Prostate gland (tissue), 2 donors: ENCODE measurements around the gene HOXC5. TPM values are rescaled to one million over a fixed set of nuclear protein-coding genes. Genes with fewer than 3 reads are reported as not detected.
A peak's percentile ranks its signal among the peaks of the same experiment; 100 is the strongest.

Experiments used
- DNase-seq: peaks from one replicate; pipeline ENCODE4 v3.0.0-alpha.2; 2019; ENCODE audit warnings: low spot score
- H3K27ac ChIP-seq, 2 donors: fragments of 200-600 bp; sonication (generic); 2 replicates each; pipeline ENCODE4 v1.5.1; 2017 to 2019
- H3K27me3 ChIP-seq: fragments of 200-600 bp; sonication (generic); replicated peaks from 2 replicates; pipeline ENCODE4 v1.5.1; 2019; ENCODE audit not compliant: insufficient read depth
- H3K36me3 ChIP-seq, 2 donors: fragments of 200-600 bp; sonication (generic); 1 replicate in 1 of 2; 2 replicates in 1 of 2; pipeline versions ENCODE4 v1.5.1 to v1.8.1; 2017 to 2019
- H3K4me1 ChIP-seq: fragments of 200-600 bp; sonication (generic); replicated peaks from 2 replicates; pipeline ENCODE4 v1.5.1; 2019
- H3K4me3 ChIP-seq, 2 donors: fragments of 200-600 bp; sonication (generic); 2 replicates each; pipeline ENCODE4 v1.5.1; 2017 to 2019
- H3K9me3 ChIP-seq: fragments of 200-600 bp; sonication (generic); 2 replicates; pipeline ENCODE4 v1.5.1; 2017
- POLR2A ChIP-seq: fragments of 450-650 bp; IDR thresholded peaks from one replicate; pipeline ENCODE4 v1.6.1; 2016; ENCODE audit warnings: antibody characterized with exemption, mild to moderate bottlenecking
- POLR2AphosphoS5 ChIP-seq: sonication (generic); formaldehyde crosslinking; IDR thresholded peaks from one replicate; pipeline ENCODE4 v1.6.1; 2017; ENCODE audit warnings: antibody characterized with exemption
- WGBS: methylation state at CpG from one replicate; pipeline ENCODE4 v1.1.5; 2018; 5-methylcytosine and 5-hydroxymethylcytosine counted together
- intact Hi-C: fragments of 100-400 bp; cut with DNase I; formaldehyde crosslinking; loops from one replicate; pipeline ENCODE4 v1.14.2; 2022
- total RNA-seq, 2 donors: library from RNA; depleted of rRNA; stranded (reverse); fragments of >200 nt; gene quantifications; one replicate each; pipeline ENCODE4 v1.1.0, GENCODE V29; 2016
- TF ChIP-seq, protein P1 (sequence below), 4 experiments: fragments of 200-600 bp in 2 of 4; fragments of 450-650 bp in 2 of 4; sonication (generic) in 2 of 4; IDR thresholded peaks; 1 replicate in 3 of 4; 2 replicates in 1 of 4; pipeline ENCODE4 v1.5.1; 2016 to 2019; ENCODE audit warnings: antibody characterized with exemption in 4 of 4, mild to moderate bottlenecking in 2 of 4, moderate library complexity in 2 of 4

The HOXC5 gene
- total RNA-seq, 2 donors from 2014 or later, result 2.8 TPM; not detected in 1

DNA sequence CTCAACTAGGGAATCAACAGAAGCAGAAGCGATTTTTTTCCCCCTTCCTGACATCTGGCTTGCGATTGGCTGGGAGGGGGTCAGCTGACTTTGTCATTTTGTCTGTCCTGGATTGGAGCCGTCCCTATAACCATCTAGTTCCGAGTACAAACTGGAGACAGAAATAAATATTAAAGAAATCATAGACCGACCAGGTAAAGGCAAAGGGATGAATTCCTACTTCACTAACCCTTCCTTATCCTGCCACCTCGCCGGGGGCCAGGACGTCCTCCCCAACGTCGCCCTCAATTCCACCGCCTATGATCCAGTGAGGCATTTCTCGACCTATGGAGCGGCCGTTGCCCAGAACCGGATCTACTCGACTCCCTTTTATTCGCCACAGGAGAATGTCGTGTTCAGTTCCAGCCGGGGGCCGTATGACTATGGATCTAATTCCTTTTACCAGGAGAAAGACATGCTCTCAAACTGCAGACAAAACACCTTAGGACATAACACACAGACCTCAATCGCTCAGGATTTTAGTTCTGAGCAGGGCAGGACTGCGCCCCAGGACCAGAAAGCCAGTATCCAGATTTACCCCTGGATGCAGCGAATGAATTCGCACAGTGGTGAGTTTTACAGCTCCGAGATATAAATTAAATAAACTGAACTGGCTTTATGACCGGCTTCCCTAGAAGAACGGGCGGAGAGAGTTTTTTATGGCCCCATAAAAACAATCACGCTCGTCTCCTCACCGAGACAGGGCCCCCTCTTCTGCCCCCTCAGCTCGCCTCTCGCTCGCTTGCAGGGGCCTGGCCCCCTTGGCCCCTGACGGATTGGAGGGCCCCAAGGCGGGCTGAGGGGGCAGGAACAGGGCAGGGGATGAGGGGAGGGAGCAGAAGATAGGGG lies 4.3 kb upstream of the HOXC5 start, which contains the start of gene HOXC6:
Gene HOXC6 (plus strand): TSS at position 127 of the 888 bp plus-strand sequence. CDS start 82 bp downstream, at position 209.
- DNase-seq, result no peak
- no peak within 1 kb of the TSS for H3K27ac ChIP-seq

DNA sequence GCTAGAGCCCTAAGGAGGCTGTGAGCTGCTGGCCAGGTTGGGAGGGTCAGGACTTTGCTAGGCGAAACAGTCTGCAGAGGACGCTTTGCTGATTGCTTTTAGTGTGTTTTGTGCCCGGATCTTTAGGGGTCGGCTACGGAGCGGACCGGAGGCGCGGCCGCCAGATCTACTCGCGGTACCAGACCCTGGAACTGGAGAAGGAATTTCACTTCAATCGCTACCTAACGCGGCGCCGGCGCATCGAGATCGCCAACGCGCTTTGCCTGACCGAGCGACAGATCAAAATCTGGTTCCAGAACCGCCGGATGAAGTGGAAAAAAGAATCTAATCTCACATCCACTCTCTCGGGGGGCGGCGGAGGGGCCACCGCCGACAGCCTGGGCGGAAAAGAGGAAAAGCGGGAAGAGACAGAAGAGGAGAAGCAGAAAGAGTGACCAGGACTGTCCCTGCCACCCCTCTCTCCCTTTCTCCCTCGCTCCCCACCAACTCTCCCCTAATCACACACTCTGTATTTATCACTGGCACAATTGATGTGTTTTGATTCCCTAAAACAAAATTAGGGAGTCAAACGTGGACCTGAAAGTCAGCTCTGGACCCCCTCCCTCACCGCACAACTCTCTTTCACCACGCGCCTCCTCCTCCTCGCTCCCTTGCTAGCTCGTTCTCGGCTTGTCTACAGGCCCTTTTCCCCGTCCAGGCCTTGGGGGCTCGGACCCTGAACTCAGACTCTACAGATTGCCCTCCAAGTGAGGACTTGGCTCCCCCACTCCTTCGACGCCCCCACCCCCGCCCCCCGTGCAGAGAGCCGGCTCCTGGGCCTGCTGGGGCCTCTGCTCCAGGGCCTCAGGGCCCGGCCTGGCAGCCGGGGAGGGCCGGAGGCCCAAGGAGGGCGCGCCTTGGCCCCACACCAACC lies 3.1 kb upstream of the HOXC5 start:
- peaks cover 73% of the 10 kb centered on the region for H3K27me3 ChIP-seq
- no peak for DNase-seq
- TF ChIP-seq, protein P1, sequence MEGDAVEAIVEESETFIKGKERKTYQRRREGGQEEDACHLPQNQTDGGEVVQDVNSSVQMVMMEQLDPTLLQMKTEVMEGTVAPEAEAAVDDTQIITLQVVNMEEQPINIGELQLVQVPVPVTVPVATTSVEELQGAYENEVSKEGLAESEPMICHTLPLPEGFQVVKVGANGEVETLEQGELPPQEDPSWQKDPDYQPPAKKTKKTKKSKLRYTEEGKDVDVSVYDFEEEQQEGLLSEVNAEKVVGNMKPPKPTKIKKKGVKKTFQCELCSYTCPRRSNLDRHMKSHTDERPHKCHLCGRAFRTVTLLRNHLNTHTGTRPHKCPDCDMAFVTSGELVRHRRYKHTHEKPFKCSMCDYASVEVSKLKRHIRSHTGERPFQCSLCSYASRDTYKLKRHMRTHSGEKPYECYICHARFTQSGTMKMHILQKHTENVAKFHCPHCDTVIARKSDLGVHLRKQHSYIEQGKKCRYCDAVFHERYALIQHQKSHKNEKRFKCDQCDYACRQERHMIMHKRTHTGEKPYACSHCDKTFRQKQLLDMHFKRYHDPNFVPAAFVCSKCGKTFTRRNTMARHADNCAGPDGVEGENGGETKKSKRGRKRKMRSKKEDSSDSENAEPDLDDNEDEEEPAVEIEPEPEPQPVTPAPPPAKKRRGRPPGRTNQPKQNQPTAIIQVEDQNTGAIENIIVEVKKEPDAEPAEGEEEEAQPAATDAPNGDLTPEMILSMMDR (IDR thresholded peaks at IDR 0.05), result no peak
- no peak for TF ChIP-seq POLR2AphosphoS5
- intact Hi-C loops, result no loop called here
- H3K4me3 ChIP-seq, result no peak overlapping the region
- no peaks in the 10 kb centered on the region for H3K36me3 ChIP-seq
- WGBS, result 13% methylated on average over 52 of the region's 53 CpGs
- H3K4me1 ChIP-seq, result peaks cover 9% of the 10 kb centered on the region
- H3K27ac ChIP-seq, result no peak overlapping the region
- no peaks in the 10 kb centered on the region for H3K9me3 ChIP-seq

More for the DNA sequence above, 4.3 kb upstream of the HOXC5 start, which contains the start of gene HOXC6:
- TF ChIP-seq POLR2A (no peak), POLR2AphosphoS5 (peak; percentile 62)
- H3K27me3 ChIP-seq, result peaks cover 73% of the 10 kb centered on the region
- WGBS, result 4% methylated on average over 36 of the region's 36 CpGs
- intact Hi-C loops, result no loop called here
- no peaks in the 10 kb centered on the region for H3K9me3 ChIP-seq
- H3K36me3 ChIP-seq, result no peaks in the 10 kb centered on the region
- no peaks in the 10 kb centered on the region for H3K4me1 ChIP-seq
- H3K4me3 ChIP-seq, result no peak within 1 kb of the TSS

DNA sequence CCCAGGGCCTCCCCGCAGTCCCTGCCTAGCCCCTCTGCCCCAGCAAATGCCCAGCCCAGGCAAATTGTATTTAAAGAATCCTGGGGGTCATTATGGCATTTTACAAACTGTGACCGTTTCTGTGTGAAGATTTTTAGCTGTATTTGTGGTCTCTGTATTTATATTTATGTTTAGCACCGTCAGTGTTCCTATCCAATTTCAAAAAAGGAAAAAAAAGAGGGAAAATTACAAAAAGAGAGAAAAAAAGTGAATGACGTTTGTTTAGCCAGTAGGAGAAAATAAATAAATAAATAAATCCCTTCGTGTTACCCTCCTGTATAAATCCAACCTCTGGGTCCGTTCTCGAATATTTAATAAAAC lies 2.4 kb upstream of the HOXC5 start:
- peaks cover 76% of the 10 kb centered on the region for H3K27me3 ChIP-seq
- peaks cover 9% of the 10 kb centered on the region for H3K4me1 ChIP-seq
- TF ChIP-seq, protein P1 (IDR thresholded peaks at IDR 0.05), result no peak
- TF ChIP-seq POLR2AphosphoS5 (no peak), POLR2A (no peak)
- no peak overlapping the region for H3K27ac ChIP-seq
- H3K36me3 ChIP-seq, result no peaks in the 10 kb centered on the region
- no peak for DNase-seq
- 34% methylated on average over 7 of the region's 7 CpGs for WGBS
- no peak overlapping the region for H3K4me3 ChIP-seq
- H3K9me3 ChIP-seq, result no peaks in the 10 kb centered on the region
- intact Hi-C loops, result no loop called here

DNA sequence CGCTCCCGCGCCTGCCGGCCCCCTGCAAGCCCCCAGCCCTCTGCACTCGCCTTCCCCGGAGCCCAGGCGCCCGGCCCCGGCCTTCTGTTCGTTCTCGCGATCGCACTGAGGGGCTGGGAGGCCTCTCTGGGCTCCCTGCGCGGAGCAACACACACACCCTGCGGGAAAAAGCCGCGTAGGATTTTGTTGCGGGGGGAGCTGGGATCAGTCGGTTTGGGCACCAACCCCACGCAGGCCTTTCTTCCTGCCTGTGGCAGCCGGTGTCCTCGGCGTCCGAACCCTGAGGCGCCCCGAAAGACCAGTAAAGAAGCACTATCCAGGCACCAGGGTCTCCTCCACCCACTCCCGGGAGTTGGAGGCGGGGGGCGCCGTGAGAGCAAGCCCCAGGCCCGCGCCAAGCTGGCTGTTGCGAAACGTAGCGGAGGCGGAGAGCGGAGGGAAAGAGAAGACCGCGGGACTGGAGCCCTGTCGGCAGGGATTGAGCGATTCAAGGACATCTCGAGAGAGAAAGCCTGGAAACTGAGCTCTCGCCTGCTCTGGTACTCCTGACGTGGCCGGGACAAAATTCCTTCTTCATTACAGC lies 1.9 kb upstream of the HOXC5 start:
- no peak for DNase-seq
- Histone ChIP-seq H3K27me3 (peaks cover 79% of the 10 kb centered on the region), H3K4me1 (peaks cover 9% of the 10 kb centered on the region), H3K27ac (no peak overlapping the region), H3K36me3 (no peaks in the 10 kb centered on the region), H3K4me3 (no peak overlapping the region), H3K9me3 (no peaks in the 10 kb centered on the region)
- WGBS, result 5% methylated on average over 46 of the region's 46 CpGs
- intact Hi-C loops, result no loop called here
- TF ChIP-seq POLR2AphosphoS5 (no peak), POLR2A (no peak)
- TF ChIP-seq, protein P1 (IDR thresholded peaks at IDR 0.05), result no peak

DNA sequence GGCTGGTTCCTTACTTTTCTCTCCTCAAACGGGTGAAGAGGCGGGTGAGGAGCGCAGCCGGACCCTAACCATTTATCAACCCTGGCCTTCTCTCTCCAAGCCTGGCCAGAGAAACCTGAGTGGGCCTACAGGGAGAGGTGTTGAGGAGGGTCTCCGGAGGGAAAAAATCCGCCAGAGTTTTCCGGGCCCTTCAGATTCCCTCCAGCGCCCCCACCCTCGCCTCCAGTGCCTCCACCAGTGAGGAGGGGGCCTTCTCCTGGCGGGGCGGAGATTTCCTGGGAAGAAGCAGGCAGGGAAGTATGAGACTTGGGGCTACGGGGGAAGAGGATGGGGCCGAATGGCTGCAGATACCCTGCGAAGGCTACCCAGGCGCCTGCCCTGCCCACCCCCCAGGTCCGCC lies 1.4 kb upstream of the HOXC5 start:
- Histone ChIP-seq H3K36me3 (no peaks in the 10 kb centered on the region), H3K4me3 (no peak overlapping the region), H3K27me3 (peaks cover 80% of the 10 kb centered on the region), H3K27ac (no peak overlapping the region), H3K4me1 (peaks cover 9% of the 10 kb centered on the region), H3K9me3 (no peaks in the 10 kb centered on the region)
- TF ChIP-seq POLR2A (no peak), POLR2AphosphoS5 (no peak)
- TF ChIP-seq, protein P1 (IDR thresholded peaks at IDR 0.05), result no peak
- WGBS, result 39% methylated on average over 16 of the region's 16 CpGs
- no peak for DNase-seq
- intact Hi-C loops, result no loop called here
